Activated B cell treated with CpG ODN at 0.5 μM for 24 hours (primary cell): ENCODE data around the gene BPI. TPM values are rescaled to one million over a fixed set of nuclear protein-coding genes. Genes with fewer than 3 reads are reported as not detected.

Source experiments
- ATAC-seq: fragments of 200-7000 bp; cut with Tn5 transposase; one replicate; pipeline ENCODE4 v1.10.0; 2021; ENCODE audit warnings: low read depth, mild to moderate bottlenecking, moderate library complexity
- CTCF ChIA-PET: fragments of 350-600 bp; sonication (Branson Sonifier 250); formaldehyde crosslinking; loops from one replicate; lab custom pipeline; 2021; ENCODE audit warnings: antibody characterized with exemption; lab: Charles Lee
- POLR2A ChIA-PET: fragments of 350-600 bp; sonication (Branson Sonifier 250); formaldehyde crosslinking; loops from one replicate; lab custom pipeline; 2021; ENCODE audit warnings: antibody characterized with exemption; lab: Charles Lee
- DNase-seq: peaks from one replicate; pipeline ENCODE4 v3.0.0; 2022
- H3K27ac Mint-ChIP-seq: one replicate; pipeline ENCODE4 v1.8.0; 2020; ENCODE audit warnings: mixed read lengths
- H3K27me3 Mint-ChIP-seq: one replicate; pipeline ENCODE4 v1.8.0; 2021; ENCODE audit warnings: mixed read lengths
- H3K36me3 Mint-ChIP-seq: one replicate; pipeline ENCODE4 v1.8.0; 2021; ENCODE audit warnings: low read depth, mixed read lengths
- H3K4me1 Mint-ChIP-seq: one replicate; pipeline ENCODE4 v1.8.0; 2021; ENCODE audit warnings: mixed read lengths
- H3K4me3 Mint-ChIP-seq: one replicate; pipeline ENCODE4 v1.8.0; 2020; ENCODE audit warnings: mild to moderate bottlenecking, mixed read lengths
- H3K9me3 Mint-ChIP-seq: one replicate; pipeline ENCODE4 v1.8.0; 2020; ENCODE audit warnings: mixed read lengths
- intact Hi-C: fragments of 100-400 bp; cut with micrococcal nuclease; formaldehyde crosslinking; loops from one replicate; pipeline ENCODE4 v1.15.1; 2024
- total RNA-seq: library from RNA; stranded (reverse); gene quantifications from 2 replicates; pipeline ENCODE4 v1.2.3, GENCODE V29; 2022
- TF ChIP-seq, protein P1 (sequence below): fragments of 200-600 bp; IDR thresholded peaks from one replicate; pipeline ENCODE4 v1.8.0; 2022; ENCODE audit warnings: antibody characterized with exemption, mild to moderate bottlenecking

BPI gene
- total RNA-seq, 1 donor from 2014 or later, result not detected

DNA sequence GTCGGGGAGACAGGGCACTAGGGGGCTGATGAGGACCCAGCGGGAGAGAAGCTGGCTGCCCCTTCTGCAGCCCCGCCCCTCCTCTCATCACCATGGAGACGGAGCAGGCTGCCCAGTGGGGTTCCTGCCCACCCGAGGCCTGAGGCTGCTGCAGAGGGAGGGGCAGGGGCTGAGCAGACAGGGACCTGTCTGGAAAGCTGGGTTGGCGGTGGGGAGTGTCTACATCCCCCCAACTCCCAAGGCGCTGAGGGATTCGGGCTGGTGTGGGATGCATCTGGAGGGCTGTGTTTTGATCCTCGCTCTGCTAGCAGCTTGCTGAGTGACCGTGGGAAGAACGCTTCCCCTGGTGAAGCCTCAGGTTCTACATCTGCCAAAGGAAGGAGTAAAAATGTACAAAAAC lies 1.2 kb upstream of the BPI start:
- POLR2A ChIA-PET, result no interaction called here
- Mint-ChIP-seq H3K36me3 (no peaks in the 10 kb centered on the region), H3K4me3 (no peak overlapping the region), H3K27ac (no peak overlapping the region), H3K27me3 (peaks cover 48% of the 10 kb centered on the region), H3K9me3 (no peaks in the 10 kb centered on the region), H3K4me1 (peaks cover 3% of the 10 kb centered on the region)
- CTCF ChIA-PET, result no interaction called here
- TF ChIP-seq, protein P1, sequence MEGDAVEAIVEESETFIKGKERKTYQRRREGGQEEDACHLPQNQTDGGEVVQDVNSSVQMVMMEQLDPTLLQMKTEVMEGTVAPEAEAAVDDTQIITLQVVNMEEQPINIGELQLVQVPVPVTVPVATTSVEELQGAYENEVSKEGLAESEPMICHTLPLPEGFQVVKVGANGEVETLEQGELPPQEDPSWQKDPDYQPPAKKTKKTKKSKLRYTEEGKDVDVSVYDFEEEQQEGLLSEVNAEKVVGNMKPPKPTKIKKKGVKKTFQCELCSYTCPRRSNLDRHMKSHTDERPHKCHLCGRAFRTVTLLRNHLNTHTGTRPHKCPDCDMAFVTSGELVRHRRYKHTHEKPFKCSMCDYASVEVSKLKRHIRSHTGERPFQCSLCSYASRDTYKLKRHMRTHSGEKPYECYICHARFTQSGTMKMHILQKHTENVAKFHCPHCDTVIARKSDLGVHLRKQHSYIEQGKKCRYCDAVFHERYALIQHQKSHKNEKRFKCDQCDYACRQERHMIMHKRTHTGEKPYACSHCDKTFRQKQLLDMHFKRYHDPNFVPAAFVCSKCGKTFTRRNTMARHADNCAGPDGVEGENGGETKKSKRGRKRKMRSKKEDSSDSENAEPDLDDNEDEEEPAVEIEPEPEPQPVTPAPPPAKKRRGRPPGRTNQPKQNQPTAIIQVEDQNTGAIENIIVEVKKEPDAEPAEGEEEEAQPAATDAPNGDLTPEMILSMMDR, result no peak
- ATAC-seq (no peak), DNase-seq (no peak)
- intact Hi-C loops, result no loop called here

DNA sequence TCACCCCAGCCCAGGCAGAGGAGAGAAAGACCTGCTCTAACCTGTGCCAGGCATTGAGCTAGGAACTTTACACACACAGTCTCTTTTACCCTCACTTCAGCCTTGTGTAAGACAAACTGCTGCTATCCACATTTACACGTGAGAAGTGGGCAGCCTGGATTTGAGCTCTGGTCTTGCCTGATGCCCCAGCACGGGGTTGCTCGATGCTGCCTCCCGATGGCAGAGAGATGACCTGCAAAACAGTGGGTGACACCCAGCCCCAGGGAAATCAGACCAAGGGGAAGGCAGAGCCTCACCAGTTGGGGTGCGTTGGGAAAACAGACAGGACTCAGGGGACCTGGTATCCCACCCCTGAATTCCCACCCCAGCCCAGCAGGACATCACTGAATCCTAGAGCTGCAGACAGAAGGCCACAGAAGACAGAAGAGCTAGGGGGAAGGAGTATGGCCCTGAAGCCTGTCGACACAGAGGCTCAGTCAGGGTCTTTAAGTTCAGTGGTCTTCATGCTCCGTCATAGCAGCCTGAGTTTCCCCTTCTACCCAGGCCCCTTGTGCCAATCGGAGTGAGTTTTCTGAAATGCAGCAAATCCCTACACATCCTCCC lies 990 bp downstream of the BPI start:
- no peaks in the 10 kb centered on the region for H3K36me3 Mint-ChIP-seq
- no peak overlapping the region for H3K27ac Mint-ChIP-seq
- ATAC-seq, result no peak
- H3K4me3 Mint-ChIP-seq, result no peak overlapping the region
- TF ChIP-seq, protein P1, result no peak
- DNase-seq, result no peak
- no peaks in the 10 kb centered on the region for H3K9me3 Mint-ChIP-seq
- H3K27me3 Mint-ChIP-seq, result peaks cover 50% of the 10 kb centered on the region
- CTCF ChIA-PET, result no interaction called here
- intact Hi-C loops, result no loop called here
- POLR2A ChIA-PET, result no interaction called here
- peaks cover 3% of the 10 kb centered on the region for H3K4me1 Mint-ChIP-seq

DNA sequence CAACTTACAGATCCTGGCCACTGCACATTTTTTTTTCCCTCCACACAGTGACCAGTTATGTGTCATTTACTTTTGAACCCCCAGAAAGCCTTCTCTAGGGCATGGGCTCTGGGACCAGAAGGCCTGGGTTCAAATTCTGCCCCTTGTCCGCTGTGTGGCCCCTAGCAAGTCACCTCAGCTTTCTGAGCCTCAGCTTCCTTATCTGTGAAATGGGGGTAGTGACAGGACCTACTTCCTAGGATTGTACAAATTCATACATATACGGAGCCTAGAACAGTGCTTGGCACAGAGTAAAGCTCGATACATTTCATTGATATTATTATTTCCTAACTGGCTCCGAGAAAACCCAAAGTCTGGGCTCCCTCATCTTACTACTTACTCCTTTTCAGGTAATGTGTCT lies 1.6 kb downstream of the BPI start:
- Mint-ChIP-seq H3K4me1 (peaks cover 3% of the 10 kb centered on the region), H3K9me3 (no peaks in the 10 kb centered on the region)

DNA sequence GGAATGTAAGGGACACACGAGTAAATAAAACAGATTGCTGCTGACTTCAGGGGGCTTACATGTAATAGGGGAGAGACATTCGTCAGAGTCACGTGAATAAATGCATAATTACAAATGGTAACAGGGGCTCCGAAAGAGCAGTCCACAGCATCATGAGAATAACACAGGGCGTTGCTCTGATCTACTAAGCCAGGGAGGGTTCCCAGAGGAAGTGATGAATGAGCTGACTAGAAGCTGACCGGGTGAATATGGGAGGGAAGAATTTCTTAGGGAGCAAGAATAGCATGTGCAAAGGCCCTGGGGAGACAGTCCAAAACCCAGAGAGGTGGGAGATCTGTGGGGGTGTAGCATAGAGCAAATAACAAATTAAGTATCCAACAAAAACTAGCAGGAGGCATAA lies 2.4 kb downstream of the BPI start:
- ChIA-PET POLR2A (no interaction called here), CTCF (no interaction called here)
- TF ChIP-seq, protein P1, result no peak
- peaks cover 54% of the 10 kb centered on the region for H3K27me3 Mint-ChIP-seq
- no peak overlapping the region for H3K4me3 Mint-ChIP-seq
- DNase-seq, result no peak
- no peaks in the 10 kb centered on the region for H3K36me3 Mint-ChIP-seq
- no peak overlapping the region for H3K27ac Mint-ChIP-seq
- intact Hi-C loops, result no loop called here
- no peak for ATAC-seq
- H3K4me1 Mint-ChIP-seq, result peaks cover 3% of the 10 kb centered on the region
- no peaks in the 10 kb centered on the region for H3K9me3 Mint-ChIP-seq

More for the DNA sequence above, 1.6 kb downstream of the BPI start:
- ATAC-seq (no peak), DNase-seq (no peak)
- CTCF ChIA-PET, result no interaction called here
- Mint-ChIP-seq H3K27me3 (peaks cover 52% of the 10 kb centered on the region), H3K36me3 (no peaks in the 10 kb centered on the region), H3K27ac (no peak overlapping the region), H3K4me3 (no peak overlapping the region)
- POLR2A ChIA-PET, result no interaction called here
- intact Hi-C loops, result no loop called here
- TF ChIP-seq, protein P1, result no peak

DNA sequence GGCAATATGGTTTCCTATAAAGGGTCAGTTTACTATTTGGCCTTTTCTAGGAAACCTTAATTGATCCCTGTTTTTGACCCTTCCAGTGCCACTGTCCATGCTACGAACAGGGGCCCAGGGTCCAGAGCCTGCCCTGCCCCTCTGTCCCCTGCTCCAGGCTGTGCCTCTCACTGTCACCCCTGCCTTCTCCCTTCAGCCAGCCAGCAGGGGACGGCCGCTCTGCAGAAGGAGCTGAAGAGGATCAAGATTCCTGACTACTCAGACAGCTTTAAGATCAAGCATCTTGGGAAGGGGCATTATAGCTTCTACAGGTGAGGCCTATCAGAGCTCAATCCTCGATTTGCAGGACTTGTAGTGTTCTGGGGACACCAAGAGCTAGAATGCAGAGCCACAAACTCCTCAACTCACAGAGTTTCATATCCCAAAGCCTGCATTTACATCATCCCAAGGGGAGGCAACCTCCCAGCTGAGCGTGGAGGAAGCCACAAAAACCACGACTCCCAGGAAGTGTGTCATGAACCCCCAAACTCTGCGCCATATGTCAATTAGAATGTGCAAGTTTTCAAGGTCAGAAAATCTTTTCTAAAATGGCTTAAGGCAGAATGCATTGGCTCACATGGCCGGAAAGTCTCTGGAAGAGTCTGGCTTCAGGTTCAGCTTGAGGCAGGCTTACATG lies 3.6 kb downstream of the BPI start:
- POLR2A ChIA-PET, result no interaction called here

More for the DNA sequence above, 3.6 kb downstream of the BPI start:
- no peak for ATAC-seq
- DNase-seq, result no peak
- Mint-ChIP-seq H3K4me1 (peaks cover 3% of the 10 kb centered on the region), H3K27me3 (peaks cover 50% of the 10 kb centered on the region), H3K27ac (no peak overlapping the region), H3K4me3 (no peak overlapping the region), H3K9me3 (no peaks in the 10 kb centered on the region), H3K36me3 (no peaks in the 10 kb centered on the region)
- TF ChIP-seq, protein P1, result no peak
- intact Hi-C loops, result no loop called here
- CTCF ChIA-PET, result no interaction called here
